Vagina (tissue), 2 donors: ENCODE measurements around the gene EIF3B.

ENCODE experiments used
- POLR2A ChIP-seq, 2 donors: fragments of 450-650 bp; IDR thresholded peaks; one replicate each; pipeline ENCODE4 v1.6.1; 2017; ENCODE audit warnings: antibody characterized with exemption in 2 of 2, mild to moderate bottlenecking in 2 of 2, moderate library complexity in 2 of 2
- TF ChIP-seq, protein P1 (sequence below), 3 experiments: fragments of 450-650 bp in 2 of 3; fragments of 200-600 bp in 1 of 3; sonication (generic) in 1 of 3; IDR thresholded peaks; one replicate each; pipeline ENCODE4 v1.5.1; 2017 to 2019; ENCODE audit warnings: antibody characterized with exemption in 3 of 3, mild to moderate bottlenecking in 2 of 3, moderate library complexity in 2 of 3

DNA sequence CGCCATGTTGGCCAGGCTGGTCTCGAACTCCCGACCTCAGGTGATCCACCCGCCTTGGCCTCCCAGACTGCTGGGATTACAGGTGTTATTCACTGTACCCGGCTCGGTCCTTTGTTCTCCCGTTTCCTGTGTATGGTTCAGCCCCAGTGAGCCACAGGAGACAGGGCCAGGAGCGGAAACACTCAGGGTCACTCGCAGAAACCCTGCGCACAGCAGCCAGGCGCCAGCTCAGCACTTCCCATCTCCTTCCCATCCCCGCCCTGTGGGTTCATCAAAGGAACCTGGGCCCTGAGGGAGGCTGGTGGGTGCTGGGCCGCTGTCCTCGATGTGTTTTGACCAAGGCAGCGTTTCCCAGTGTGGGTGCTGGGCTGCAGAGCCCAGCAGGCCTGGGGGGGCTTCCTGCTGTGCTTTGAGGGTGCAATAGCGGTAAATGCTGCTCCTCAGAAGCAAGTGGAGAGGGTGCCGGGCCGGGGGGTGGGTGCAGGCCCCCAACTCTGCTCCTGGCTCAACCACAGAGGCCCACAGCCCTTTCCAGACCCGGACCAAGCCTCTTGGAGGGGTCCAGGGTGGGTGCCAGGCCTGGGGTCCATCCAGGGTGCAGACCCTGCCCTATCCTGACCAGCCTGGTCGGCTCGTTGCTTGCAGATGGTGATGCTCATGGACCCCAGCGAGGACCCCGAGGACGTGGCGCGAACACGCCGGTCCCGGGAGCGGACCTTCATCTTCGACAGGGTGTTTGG lies 33.4 kb downstream of the EIF3B start:
- TF ChIP-seq, protein P1, sequence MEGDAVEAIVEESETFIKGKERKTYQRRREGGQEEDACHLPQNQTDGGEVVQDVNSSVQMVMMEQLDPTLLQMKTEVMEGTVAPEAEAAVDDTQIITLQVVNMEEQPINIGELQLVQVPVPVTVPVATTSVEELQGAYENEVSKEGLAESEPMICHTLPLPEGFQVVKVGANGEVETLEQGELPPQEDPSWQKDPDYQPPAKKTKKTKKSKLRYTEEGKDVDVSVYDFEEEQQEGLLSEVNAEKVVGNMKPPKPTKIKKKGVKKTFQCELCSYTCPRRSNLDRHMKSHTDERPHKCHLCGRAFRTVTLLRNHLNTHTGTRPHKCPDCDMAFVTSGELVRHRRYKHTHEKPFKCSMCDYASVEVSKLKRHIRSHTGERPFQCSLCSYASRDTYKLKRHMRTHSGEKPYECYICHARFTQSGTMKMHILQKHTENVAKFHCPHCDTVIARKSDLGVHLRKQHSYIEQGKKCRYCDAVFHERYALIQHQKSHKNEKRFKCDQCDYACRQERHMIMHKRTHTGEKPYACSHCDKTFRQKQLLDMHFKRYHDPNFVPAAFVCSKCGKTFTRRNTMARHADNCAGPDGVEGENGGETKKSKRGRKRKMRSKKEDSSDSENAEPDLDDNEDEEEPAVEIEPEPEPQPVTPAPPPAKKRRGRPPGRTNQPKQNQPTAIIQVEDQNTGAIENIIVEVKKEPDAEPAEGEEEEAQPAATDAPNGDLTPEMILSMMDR (IDR thresholded peaks at IDR 0.05): no peak
- TF ChIP-seq POLR2A (IDR thresholded peaks at IDR 0.05): no peak
